Endodermal cell (in vitro differentiated cells): ENCODE measurements around the gene SMIM45.

Experiments used
- DNase-seq: peaks from one replicate; pipeline ENCODE4 v3.0.0-alpha.2; 2017
- H3K27ac ChIP-seq: 2 replicates; pipeline ENCODE4 v1.5.1; 2013; ENCODE audit warnings: mild to moderate bottlenecking, low read depth, low read length, moderate library complexity
- H3K27me3 ChIP-seq: 2 replicates; pipeline ENCODE4 v1.6.1; 2013; ENCODE audit warnings: mild to moderate bottlenecking, low read length, moderate library complexity; ENCODE audit not compliant: insufficient read depth, control insufficient read depth, poor library complexity, severe bottlenecking
- H3K36me3 ChIP-seq: 2 replicates; pipeline ENCODE4 v1.7.0; 2013; ENCODE audit warnings: mild to moderate bottlenecking, low read length, moderate library complexity; ENCODE audit not compliant: control insufficient read depth, insufficient read depth
- H3K4me1 ChIP-seq: one replicate; pipeline ENCODE4 v1.7.0; 2013; ENCODE audit warnings: low read length; ENCODE audit not compliant: control insufficient read depth, insufficient read depth
- H3K4me3 ChIP-seq: 2 replicates; pipeline ENCODE4 v1.5.1; 2013; ENCODE audit warnings: mild to moderate bottlenecking, low read length, moderate library complexity
- H3K9ac ChIP-seq: 2 replicates; pipeline ENCODE4 v1.6.1; 2013; ENCODE audit warnings: mild to moderate bottlenecking, low read length, moderate library complexity; ENCODE audit not compliant: poor library complexity, severe bottlenecking; ENCODE audit errors: extremely low read depth
- H3K9me3 ChIP-seq: 2 replicates; pipeline ENCODE4 v1.6.1; 2013; ENCODE audit warnings: mild to moderate bottlenecking, low read length, moderate library complexity; ENCODE audit not compliant: control insufficient read depth
- H3K27ac Mint-ChIP-seq: 2 replicates; pipeline ENCODE4 v1.8.0; 2020; ENCODE audit warnings: mixed read lengths
- H3K27me3 Mint-ChIP-seq: 2 replicates; pipeline ENCODE4 v1.8.0; 2021; ENCODE audit warnings: mild to moderate bottlenecking, mixed read lengths; ENCODE audit not compliant: insufficient read depth
- H3K36me3 Mint-ChIP-seq: 2 replicates; pipeline ENCODE4 v1.8.0; 2020; ENCODE audit warnings: low read depth, mixed read lengths
- H3K4me1 Mint-ChIP-seq: 2 replicates; pipeline ENCODE4 v1.8.0; 2020; ENCODE audit warnings: mixed read lengths
- H3K4me3 Mint-ChIP-seq: 2 replicates; pipeline ENCODE4 v1.8.0; 2020; ENCODE audit warnings: mild to moderate bottlenecking, moderate library complexity, mixed read lengths
- H3K9me3 Mint-ChIP-seq: 2 replicates; pipeline ENCODE4 v1.8.0; 2020; ENCODE audit warnings: mild to moderate bottlenecking, mixed read lengths
- WGBS, 2 experiments: methylation state at CpG; one replicate each; pipeline versions ENCODE4 v1.1.5 to v1.1.7; 2013; ENCODE audit warnings: missing lambda C conversion rate in 2 of 2, mixed read lengths in 1 of 2; ENCODE audit not compliant: insufficient coverage in 1 of 2, insufficient read length in 1 of 2; 5-methylcytosine and 5-hydroxymethylcytosine counted together
- TF ChIP-seq, protein P1 (sequence below): fragments of 200-600 bp; sonication (generic); conservative IDR thresholded peaks from 2 replicates; pipeline ENCODE4 v1.5.0; 2021; ENCODE audit warnings: antibody characterized with exemption, mild to moderate bottlenecking

Gene SMIM45

DNA sequence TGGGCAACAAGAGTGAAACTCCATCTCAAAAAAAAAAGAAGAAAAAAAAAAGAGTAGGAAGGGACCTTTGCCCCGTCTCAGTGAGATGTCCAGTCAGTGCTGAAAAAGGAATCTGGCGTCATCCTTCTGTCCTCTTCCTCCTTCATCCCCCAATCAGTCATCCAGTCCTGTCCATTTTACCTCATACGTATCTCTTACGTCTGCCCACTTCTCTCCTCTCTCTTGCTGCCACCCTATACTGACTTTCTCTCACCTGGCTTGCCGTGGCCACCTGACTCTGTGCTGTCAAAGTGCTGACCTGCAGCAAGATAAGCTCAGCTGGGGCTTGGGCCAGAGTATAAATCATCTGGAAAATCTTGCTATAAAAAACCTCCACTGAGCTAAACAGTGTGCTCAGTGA is 30.9 kb downstream of the SMIM45 start:
- no peak overlapping the region for H3K27ac Mint-ChIP-seq
- Histone ChIP-seq H3K9ac (no peak overlapping the region), H3K27me3 (peaks cover 10% of the 10 kb centered on the region), H3K4me1 (no peaks in the 10 kb centered on the region), H3K27ac (no peak overlapping the region), H3K4me3 (no peak overlapping the region), H3K36me3 (no peaks in the 10 kb centered on the region), H3K9me3 (no peaks in the 10 kb centered on the region)
- TF ChIP-seq, protein P1, sequence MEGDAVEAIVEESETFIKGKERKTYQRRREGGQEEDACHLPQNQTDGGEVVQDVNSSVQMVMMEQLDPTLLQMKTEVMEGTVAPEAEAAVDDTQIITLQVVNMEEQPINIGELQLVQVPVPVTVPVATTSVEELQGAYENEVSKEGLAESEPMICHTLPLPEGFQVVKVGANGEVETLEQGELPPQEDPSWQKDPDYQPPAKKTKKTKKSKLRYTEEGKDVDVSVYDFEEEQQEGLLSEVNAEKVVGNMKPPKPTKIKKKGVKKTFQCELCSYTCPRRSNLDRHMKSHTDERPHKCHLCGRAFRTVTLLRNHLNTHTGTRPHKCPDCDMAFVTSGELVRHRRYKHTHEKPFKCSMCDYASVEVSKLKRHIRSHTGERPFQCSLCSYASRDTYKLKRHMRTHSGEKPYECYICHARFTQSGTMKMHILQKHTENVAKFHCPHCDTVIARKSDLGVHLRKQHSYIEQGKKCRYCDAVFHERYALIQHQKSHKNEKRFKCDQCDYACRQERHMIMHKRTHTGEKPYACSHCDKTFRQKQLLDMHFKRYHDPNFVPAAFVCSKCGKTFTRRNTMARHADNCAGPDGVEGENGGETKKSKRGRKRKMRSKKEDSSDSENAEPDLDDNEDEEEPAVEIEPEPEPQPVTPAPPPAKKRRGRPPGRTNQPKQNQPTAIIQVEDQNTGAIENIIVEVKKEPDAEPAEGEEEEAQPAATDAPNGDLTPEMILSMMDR = no peak
- H3K4me1 Mint-ChIP-seq = peaks cover under 1% of the 10 kb centered on the region
- no peak for DNase-seq
- peaks cover 17% of the 10 kb centered on the region for H3K27me3 Mint-ChIP-seq
- H3K4me3 Mint-ChIP-seq = no peak overlapping the region
- H3K9me3 Mint-ChIP-seq = no peaks in the 10 kb centered on the region
- WGBS, 2 experiments = 87 to 88% methylated on average over 4 to 5 of the region's 5 CpGs
- no peaks in the 10 kb centered on the region for H3K36me3 Mint-ChIP-seq

DNA sequence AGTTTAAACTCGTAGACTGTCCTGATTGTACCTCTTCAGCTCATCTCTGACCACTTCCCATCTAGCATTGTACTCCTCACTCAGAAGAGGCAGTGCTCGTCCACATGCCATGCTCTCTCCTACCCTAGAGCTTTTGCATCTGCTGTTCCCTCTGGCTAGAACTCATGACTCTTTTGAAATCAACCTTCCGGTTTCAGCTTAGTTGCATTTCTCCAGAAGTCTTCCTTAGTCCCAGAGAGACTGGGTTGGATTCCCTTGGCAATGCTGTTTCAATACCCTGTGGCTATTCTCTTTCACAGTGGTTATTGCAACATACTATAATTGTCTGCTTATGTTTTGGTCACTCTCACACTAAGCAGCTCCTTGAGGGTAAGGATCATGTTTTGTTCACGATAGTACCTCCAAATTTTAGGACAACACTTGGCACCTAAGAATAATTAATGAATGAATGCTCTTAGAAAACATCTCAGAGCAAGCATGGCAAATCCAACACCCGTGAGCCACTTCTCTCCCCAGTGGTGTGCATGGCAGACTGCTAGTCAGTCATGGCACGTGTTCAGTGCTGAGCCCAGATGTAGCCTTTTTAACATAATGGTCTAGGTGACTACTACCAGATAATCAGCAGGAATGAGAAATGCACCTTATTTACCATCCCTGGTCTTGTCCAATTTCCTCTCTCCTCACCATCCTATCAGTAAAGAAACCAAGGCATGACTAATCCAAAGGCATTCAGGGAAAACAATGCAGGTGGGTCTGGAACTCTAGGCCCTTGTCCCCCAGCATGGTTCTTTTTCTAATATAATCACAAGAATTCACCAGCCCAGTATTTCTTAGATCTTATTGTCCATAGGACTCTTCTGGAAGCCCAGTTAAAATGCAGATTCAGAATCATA is 31.8 kb downstream of the SMIM45 start:
- no peaks in the 10 kb centered on the region for H3K9me3 ChIP-seq
- H3K27ac ChIP-seq = no peak overlapping the region
- no peaks in the 10 kb centered on the region for H3K36me3 ChIP-seq
- 93 to 95% methylated on average over 5 to 6 of the region's 6 CpGs for WGBS, 2 experiments
- TF ChIP-seq, protein P1 = no peak
- H3K4me3 ChIP-seq = no peak overlapping the region
- no peaks in the 10 kb centered on the region for H3K4me1 ChIP-seq
- H3K36me3 Mint-ChIP-seq = no peaks in the 10 kb centered on the region
- no peak overlapping the region for H3K27ac Mint-ChIP-seq
- H3K9me3 Mint-ChIP-seq = no peaks in the 10 kb centered on the region
- H3K27me3 ChIP-seq = peaks cover 2% of the 10 kb centered on the region
- no peak overlapping the region for H3K4me3 Mint-ChIP-seq
- peaks cover 9% of the 10 kb centered on the region for H3K27me3 Mint-ChIP-seq
- H3K4me1 Mint-ChIP-seq = no peaks in the 10 kb centered on the region
- no peak for DNase-seq
- H3K9ac ChIP-seq = no peak overlapping the region

DNA sequence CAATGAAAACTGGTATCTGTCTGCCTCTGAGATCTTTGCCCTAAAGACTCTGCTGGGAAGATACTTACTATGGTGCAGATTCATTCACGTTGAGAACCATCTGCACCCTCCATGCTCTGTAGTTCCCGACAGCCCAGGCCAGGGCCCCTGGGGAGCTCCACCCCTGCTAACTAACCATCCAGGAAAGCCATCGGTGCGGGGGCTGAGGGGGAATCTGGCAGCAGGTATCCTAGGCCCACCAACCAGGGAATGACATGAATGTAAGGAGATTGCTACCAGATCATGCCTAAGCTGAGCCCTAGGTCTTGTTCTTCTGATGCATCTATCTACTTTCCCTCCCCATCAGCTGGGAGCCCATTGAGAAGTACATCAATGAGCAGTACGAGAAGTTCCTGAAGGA is 35.3 kb downstream of the SMIM45 start:
- Mint-ChIP-seq H3K4me1 (no peaks in the 10 kb centered on the region), H3K4me3 (no peak overlapping the region), H3K27ac (no peak overlapping the region), H3K27me3 (no peaks in the 10 kb centered on the region), H3K9me3 (no peaks in the 10 kb centered on the region), H3K36me3 (no peaks in the 10 kb centered on the region)
- no peaks in the 10 kb centered on the region for H3K4me1 ChIP-seq
- no peak overlapping the region for H3K9ac ChIP-seq
- no peaks in the 10 kb centered on the region for H3K36me3 ChIP-seq
- H3K9me3 ChIP-seq = no peaks in the 10 kb centered on the region
- no peaks in the 10 kb centered on the region for H3K27me3 ChIP-seq
- 91 to 96% methylated on average over 4 to 5 of the region's 5 CpGs for WGBS, 2 experiments
- no peak overlapping the region for H3K27ac ChIP-seq
- TF ChIP-seq, protein P1 = no peak
- no peak overlapping the region for H3K4me3 ChIP-seq
- peak; percentile 20 for DNase-seq
